Measurements from ENCODE around the gene DPYSL3.

DPYSL3 gene

GRCh38 chr5:147451193-147451592, 58.7 kb downstream of the DPYSL3 start:
- no peaks in the 10 kb centered on the region for H3K27me3 ChIP-seq (replicated peaks; ENCODE audit: insufficient read depth, low read length)
- H3K27ac ChIP-seq (ENCODE audit: low read length) = no peak overlapping the region
- no peaks in the 10 kb centered on the region for H3K9me2 ChIP-seq (replicated peaks; ENCODE audit: insufficient read depth, low read length)
- no peaks in the 10 kb centered on the region for H4K20me1 ChIP-seq (ENCODE audit: insufficient read depth, low read length)
- peaks cover 12% of the 10 kb centered on the region; the same call in 1 of the 2 replicates for H3K4me1 ChIP-seq (ENCODE audit: low read length)
- no peak overlapping the region for H3K4me2 ChIP-seq (ENCODE audit: low read depth, low read length)
- no peak overlapping the region for H3K4me3 ChIP-seq (ENCODE audit: low read length)
- no peaks in the 10 kb centered on the region for H3K36me3 ChIP-seq (replicated peaks; ENCODE audit: insufficient read depth, low read length)
- DNase-seq = no peak
- H2AFZ ChIP-seq (ENCODE audit: low read length) = no peak overlapping the region
- H3K9me3 ChIP-seq (replicated peaks; ENCODE audit: insufficient read depth, low read length) = no peaks in the 10 kb centered on the region
- TF ChIP-seq, protein P1, sequence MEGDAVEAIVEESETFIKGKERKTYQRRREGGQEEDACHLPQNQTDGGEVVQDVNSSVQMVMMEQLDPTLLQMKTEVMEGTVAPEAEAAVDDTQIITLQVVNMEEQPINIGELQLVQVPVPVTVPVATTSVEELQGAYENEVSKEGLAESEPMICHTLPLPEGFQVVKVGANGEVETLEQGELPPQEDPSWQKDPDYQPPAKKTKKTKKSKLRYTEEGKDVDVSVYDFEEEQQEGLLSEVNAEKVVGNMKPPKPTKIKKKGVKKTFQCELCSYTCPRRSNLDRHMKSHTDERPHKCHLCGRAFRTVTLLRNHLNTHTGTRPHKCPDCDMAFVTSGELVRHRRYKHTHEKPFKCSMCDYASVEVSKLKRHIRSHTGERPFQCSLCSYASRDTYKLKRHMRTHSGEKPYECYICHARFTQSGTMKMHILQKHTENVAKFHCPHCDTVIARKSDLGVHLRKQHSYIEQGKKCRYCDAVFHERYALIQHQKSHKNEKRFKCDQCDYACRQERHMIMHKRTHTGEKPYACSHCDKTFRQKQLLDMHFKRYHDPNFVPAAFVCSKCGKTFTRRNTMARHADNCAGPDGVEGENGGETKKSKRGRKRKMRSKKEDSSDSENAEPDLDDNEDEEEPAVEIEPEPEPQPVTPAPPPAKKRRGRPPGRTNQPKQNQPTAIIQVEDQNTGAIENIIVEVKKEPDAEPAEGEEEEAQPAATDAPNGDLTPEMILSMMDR (IDR thresholded peaks at IDR 0.05; ENCODE audit: low read length) = no peak
- TF ChIP-seq EZH2 (optimal IDR thresholded peaks at IDR 0.05; ENCODE audit: low read depth, low read length) (no peak), EZH2phosphoT487 (IDR thresholded peaks at IDR 0.05; ENCODE audit: low read length) (no peak)
- no peaks in the 10 kb centered on the region for H3F3A ChIP-seq (ENCODE audit: insufficient read depth, low read length)
- no peak overlapping the region for H3K9ac ChIP-seq (ENCODE audit: low read length)
- no peaks in the 10 kb centered on the region for H3K79me2 ChIP-seq (ENCODE audit: low read length)

DNA sequence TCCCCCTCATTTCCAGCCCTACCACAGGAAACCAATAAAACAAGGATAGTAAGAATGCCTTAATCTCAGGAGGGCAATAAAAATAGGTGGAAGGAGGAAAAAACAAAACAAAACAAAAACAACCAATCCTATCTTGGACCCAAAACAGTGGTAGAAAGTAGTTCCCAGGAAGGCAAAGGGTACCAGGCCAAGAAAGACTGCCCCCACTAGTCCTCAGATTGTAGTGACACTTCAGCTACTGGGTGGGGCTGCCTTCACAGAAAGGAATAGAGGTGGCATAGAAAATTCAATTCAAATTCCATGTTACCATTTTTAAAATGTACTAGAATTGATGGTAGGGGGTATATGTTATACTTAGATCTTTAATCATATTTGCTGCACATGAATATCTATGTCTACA, 59.3 kb downstream of the DPYSL3 start:
- Histone ChIP-seq H3K27ac (ENCODE audit: low read length) (no peak overlapping the region), H2AFZ (ENCODE audit: low read length) (no peak overlapping the region), H4K20me1 (ENCODE audit: insufficient read depth, low read length) (no peaks in the 10 kb centered on the region), H3K4me2 (ENCODE audit: low read depth, low read length) (no peak overlapping the region), H3K4me3 (ENCODE audit: low read length) (no peak overlapping the region), H3K9me3 (replicated peaks; ENCODE audit: insufficient read depth, low read length) (no peaks in the 10 kb centered on the region), H3K36me3 (replicated peaks; ENCODE audit: insufficient read depth, low read length) (no peaks in the 10 kb centered on the region), H3K9me2 (replicated peaks; ENCODE audit: insufficient read depth, low read length) (no peaks in the 10 kb centered on the region), H3K27me3 (replicated peaks; ENCODE audit: insufficient read depth, low read length) (no peaks in the 10 kb centered on the region), H3F3A (ENCODE audit: insufficient read depth, low read length) (no peaks in the 10 kb centered on the region), H3K9ac (ENCODE audit: low read length) (no peak overlapping the region), H3K4me1 (ENCODE audit: low read length) (peaks cover 10% of the 10 kb centered on the region; the same call in 1 of the 2 replicates), H3K79me2 (ENCODE audit: low read length) (no peaks in the 10 kb centered on the region)
- DNase-seq = no peak
- TF ChIP-seq EZH2phosphoT487 (IDR thresholded peaks at IDR 0.05; ENCODE audit: low read length) (no peak), EZH2 (optimal IDR thresholded peaks at IDR 0.05; ENCODE audit: low read depth, low read length) (no peak)
- TF ChIP-seq, protein P1 (IDR thresholded peaks at IDR 0.05; ENCODE audit: low read length) = no peak

DNA sequence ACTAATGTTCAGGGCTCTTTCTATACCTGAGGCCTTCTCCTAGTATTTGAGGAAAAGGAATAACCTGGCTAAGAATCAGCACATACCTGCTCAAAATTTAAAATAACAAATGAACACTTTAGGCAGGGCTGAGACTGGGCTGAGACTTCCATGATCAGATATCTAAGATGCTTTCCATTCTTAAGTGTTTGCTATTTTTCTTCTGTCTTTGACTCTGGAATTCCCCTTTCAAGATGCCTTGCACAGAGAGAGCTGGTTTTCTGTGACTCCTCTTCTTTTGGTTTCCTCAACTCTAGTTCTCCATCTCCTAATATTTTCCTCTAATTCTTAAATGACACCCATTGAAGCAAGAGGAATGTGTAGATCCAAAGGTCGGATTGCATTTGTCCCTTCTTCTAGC, 61.1 kb downstream of the DPYSL3 start:
- no peak for DNase-seq

More for the DNA sequence above, 61.1 kb downstream of the DPYSL3 start:
- H3K9me2 ChIP-seq (replicated peaks; ENCODE audit: insufficient read depth, low read length) = no peaks in the 10 kb centered on the region
- H2AFZ ChIP-seq (ENCODE audit: low read length) = no peak overlapping the region
- H3K36me3 ChIP-seq (replicated peaks; ENCODE audit: insufficient read depth, low read length) = no peaks in the 10 kb centered on the region
- no peaks in the 10 kb centered on the region for H3K79me2 ChIP-seq (ENCODE audit: low read length)
- no peaks in the 10 kb centered on the region for H3K4me1 ChIP-seq (ENCODE audit: low read length)
- H3K4me2 ChIP-seq (ENCODE audit: low read depth, low read length) = no peak overlapping the region
- no peak overlapping the region for H3K9ac ChIP-seq (ENCODE audit: low read length)
- no peaks in the 10 kb centered on the region for H3K9me3 ChIP-seq (replicated peaks; ENCODE audit: insufficient read depth, low read length)
- no peak overlapping the region for H3K27ac ChIP-seq (ENCODE audit: low read length)
- no peaks in the 10 kb centered on the region for H3K27me3 ChIP-seq (replicated peaks; ENCODE audit: insufficient read depth, low read length)
- no peak overlapping the region for H3K4me3 ChIP-seq (ENCODE audit: low read length)
- no peaks in the 10 kb centered on the region for H4K20me1 ChIP-seq (ENCODE audit: insufficient read depth, low read length)
- TF ChIP-seq EZH2 (optimal IDR thresholded peaks at IDR 0.05; ENCODE audit: low read depth, low read length) = no peak
- no peak for TF ChIP-seq EZH2phosphoT487 (IDR thresholded peaks at IDR 0.05; ENCODE audit: low read length)
- TF ChIP-seq, protein P1 (IDR thresholded peaks at IDR 0.05; ENCODE audit: low read length) = no peak
- H3F3A ChIP-seq (ENCODE audit: insufficient read depth, low read length) = no peaks in the 10 kb centered on the region
